ENCODE results near the gene RALB. TPM values are rescaled to one million over a fixed set of nuclear protein-coding genes. Genes with fewer than 3 reads are reported as not detected.

The RALB gene
- total and polyA plus RNA-seq, 7 experiments from 2014 or later = 8.7 to 119 (median 25.9) TPM

GRCh38 chr2:120227111-120227991 is 25.3 kb upstream of the RALB start:
- H3K4me1 Mint-ChIP-seq = peaks cover 20 to 76% (median 68%) of the 10 kb centered on the region in 7 donors
- H3K27ac ChIP-seq (ENCODE audit: low read depth, low read length) = no peak overlapping the region
- CTCF ChIA-PET = interaction anchor here (1.0 kb wide), 1 partner anchor 28 kb away, joined by 3 read pairs; no protein-coding TSS in a partner anchor
- no peak overlapping the region for H3K4me3 ChIP-seq (ENCODE audit: low read length)
- ATAC-seq (no peak), DNase-seq (no peak)
- intact Hi-C loops (cut with micrococcal nuclease) = no loop called here
- no peaks in the 10 kb centered on the region for H3K36me3 ChIP-seq (ENCODE audit: control insufficient read depth in 2 of 3, insufficient read depth in 3 of 3, low read length in 3 of 3)
- H3K9me3 ChIP-seq (ENCODE audit: control insufficient read depth in 2 of 3, low read length in 3 of 3) = peaks cover 0 to 4% (median 0%) of the 10 kb centered on the region in 3 experiments
- no peaks in the 10 kb centered on the region for H3K27me3 Mint-ChIP-seq
- H3K27me3 ChIP-seq (ENCODE audit: control insufficient read depth in 2 of 2, insufficient read depth in 2 of 2, low read length in 2 of 2) = no peaks in the 10 kb centered on the region
- peaks cover 0 to 48% (median under 1%) of the 10 kb centered on the region in 5 donors for H3K36me3 Mint-ChIP-seq
- H3K4me1 ChIP-seq (ENCODE audit: control insufficient read depth in 2 of 2, insufficient read depth in 2 of 2, low read length in 2 of 2) = peaks cover 26 to 32% of the 10 kb centered on the region in 2 donors
- POLR2A ChIA-PET = interaction anchor here (0.7 to 1.8 kb wide), 5 partner anchors 9 to 51 kb away, joined by 3 to 6 read pairs (median 5); partner anchors contain the start of gene RALB
- H3K27ac Mint-ChIP-seq = peak overlapping the region; percentile 44 to 86 (median 79)
- H3K4me3 Mint-ChIP-seq = peak overlapping the region in 2 of 10 donors; percentile 1 to 93
- peaks cover 0 to 3% (median under 1%) of the 10 kb centered on the region in 11 donors for H3K9me3 Mint-ChIP-seq

GRCh38 chr2:120228503-120228902 is 24.1 kb upstream of the RALB start:
- Histone ChIP-seq H3K27ac (ENCODE audit: low read depth, low read length) (no peak overlapping the region), H3K4me3 (ENCODE audit: low read length) (no peak overlapping the region), H3K27me3 (ENCODE audit: control insufficient read depth in 2 of 2, insufficient read depth in 2 of 2, low read length in 2 of 2) (no peaks in the 10 kb centered on the region), H3K9me3 (ENCODE audit: control insufficient read depth in 2 of 3, low read length in 3 of 3) (no peaks in the 10 kb centered on the region), H3K4me1 (ENCODE audit: control insufficient read depth in 2 of 2, insufficient read depth in 2 of 2, low read length in 2 of 2) (peaks cover 27 to 34% of the 10 kb centered on the region in 2 donors), H3K36me3 (ENCODE audit: control insufficient read depth in 2 of 3, insufficient read depth in 3 of 3, low read length in 3 of 3) (no peaks in the 10 kb centered on the region)
- POLR2A ChIA-PET = interaction anchor here (1.3 to 1.8 kb wide), 3 partner anchors 24 to 52 kb away, joined by 5 to 6 read pairs (median 5); partner anchors contain the start of gene RALB
- Mint-ChIP-seq H3K4me3 (peak overlapping the region in 3 of 10 donors; percentile 10 to 93 (median 55)), H3K4me1 (peaks cover 26 to 84% (median 76%) of the 10 kb centered on the region in 7 donors), H3K36me3 (peaks cover 0 to 48% (median 0%) of the 10 kb centered on the region in 5 donors), H3K27ac (peak overlapping the region; percentile 26 to 86 (median 74)), H3K27me3 (no peaks in the 10 kb centered on the region), H3K9me3 (no peaks in the 10 kb centered on the region)
- ATAC-seq (no peak), DNase-seq (peak in 2 of 9 donors; percentile 23 to 47)
- CTCF ChIA-PET = interaction anchor here (1.0 kb wide), 1 partner anchor 27 kb away, joined by 3 read pairs; no protein-coding TSS in a partner anchor
- intact Hi-C loops (cut with micrococcal nuclease) = loop anchor here in 1 of 2 donors (1.0 kb wide), 1 partner anchor 85 kb away; no protein-coding TSS in a partner anchor

GRCh38 chr2:120229341-120229740 is 23.3 kb upstream of the RALB start:
- Mint-ChIP-seq H3K9me3 (no peaks in the 10 kb centered on the region), H3K27ac (peak overlapping the region; percentile 28 to 86 (median 64)), H3K4me3 (peak overlapping the region in 4 of 10 donors; percentile 4 to 93 (median 30)), H3K4me1 (peaks cover 21 to 77% (median 71%) of the 10 kb centered on the region in 7 donors), H3K27me3 (no peaks in the 10 kb centered on the region), H3K36me3 (peaks cover 0 to 41% (median 0%) of the 10 kb centered on the region in 5 donors)
- no peaks in the 10 kb centered on the region for H3K27me3 ChIP-seq (ENCODE audit: control insufficient read depth in 2 of 2, insufficient read depth in 2 of 2, low read length in 2 of 2)
- ATAC-seq (no peak), DNase-seq (no peak)
- H3K9me3 ChIP-seq (ENCODE audit: control insufficient read depth in 2 of 3, low read length in 3 of 3) = no peaks in the 10 kb centered on the region
- no peak overlapping the region for H3K27ac ChIP-seq (ENCODE audit: low read depth, low read length)
- intact Hi-C loops (cut with micrococcal nuclease) = no loop called here
- H3K4me3 ChIP-seq (ENCODE audit: low read length) = no peak overlapping the region
- ChIA-PET CTCF (interaction anchor here (1.3 kb wide), 1 partner anchor 84 kb away, joined by 3 read pairs; no protein-coding TSS in a partner anchor), POLR2A (interaction anchor here (0.7 to 7.2 kb wide), 5 partner anchors 18 to 88 kb away, joined by 3 to 73 read pairs (median 6); partner anchors contain the start of gene RALB)
- no peaks in the 10 kb centered on the region for H3K36me3 ChIP-seq (ENCODE audit: control insufficient read depth in 2 of 3, insufficient read depth in 3 of 3, low read length in 3 of 3)
- H3K4me1 ChIP-seq (ENCODE audit: control insufficient read depth in 2 of 2, insufficient read depth in 2 of 2, low read length in 2 of 2) = peaks cover 21 to 29% of the 10 kb centered on the region in 2 donors

GRCh38 chr2:120230515-120231471 is 21.9 kb upstream of the RALB start:
- H3K27ac Mint-ChIP-seq = peak overlapping the region; percentile 93 to 98 (median 96)
- intact Hi-C loops (cut with micrococcal nuclease) = loop anchor here (5.0 kb wide), 2 partner anchors 37 to 533 kb away; no protein-coding TSS in a partner anchor
- DNase-seq = no peak
- H3K36me3 ChIP-seq (ENCODE audit: control insufficient read depth in 2 of 3, insufficient read depth in 3 of 3, low read length in 3 of 3) = no peaks in the 10 kb centered on the region
- H3K36me3 Mint-ChIP-seq = peaks cover 0 to 48% (median 0%) of the 10 kb centered on the region in 5 donors
- no peak for ATAC-seq
- peak overlapping the region; percentile 81 for H3K27ac ChIP-seq (ENCODE audit: low read depth, low read length)
- peaks cover 19 to 29% of the 10 kb centered on the region in 2 donors for H3K4me1 ChIP-seq (ENCODE audit: control insufficient read depth in 2 of 2, insufficient read depth in 2 of 2, low read length in 2 of 2)
- no peaks in the 10 kb centered on the region for H3K27me3 ChIP-seq (ENCODE audit: control insufficient read depth in 2 of 2, insufficient read depth in 2 of 2, low read length in 2 of 2)
- peak overlapping the region; percentile 86 to 100 (median 96) for H3K4me3 Mint-ChIP-seq
- H3K27me3 Mint-ChIP-seq = no peaks in the 10 kb centered on the region
- CTCF ChIA-PET = interaction anchor here (0.6 to 1.5 kb wide), 3 partner anchors 54 to 535 kb away, joined by 3 to 8 read pairs (median 3); no protein-coding TSS in a partner anchor
- H3K9me3 ChIP-seq (ENCODE audit: control insufficient read depth in 2 of 3, low read length in 3 of 3) = no peaks in the 10 kb centered on the region
- POLR2A ChIA-PET = interaction anchor here (0.9 to 7.2 kb wide), 7 partner anchors 9 to 218 kb away, joined by 3 to 73 read pairs (median 7); partner anchors contain the start of genes EPB41L5, RALB and TMEM185B
- H3K4me3 ChIP-seq (ENCODE audit: low read length) = peak overlapping the region; percentile 72
- H3K4me1 Mint-ChIP-seq = peaks cover 15 to 72% (median 67%) of the 10 kb centered on the region in 7 donors
- H3K9me3 Mint-ChIP-seq = peaks cover 0 to 2% (median 0%) of the 10 kb centered on the region in 11 donors

GRCh38 chr2:120231564-120231973 is 21.1 kb upstream of the RALB start:
- H3K27ac Mint-ChIP-seq = peak overlapping the region; percentile 93 to 98 (median 96)
- Histone ChIP-seq H3K27ac (ENCODE audit: low read depth, low read length) (peak overlapping the region; percentile 81), H3K27me3 (ENCODE audit: control insufficient read depth in 2 of 2, insufficient read depth in 2 of 2, low read length in 2 of 2) (no peaks in the 10 kb centered on the region), H3K4me3 (ENCODE audit: low read length) (peak overlapping the region; percentile 72), H3K9me3 (ENCODE audit: control insufficient read depth in 2 of 3, low read length in 3 of 3) (no peaks in the 10 kb centered on the region), H3K4me1 (ENCODE audit: control insufficient read depth in 2 of 2, insufficient read depth in 2 of 2, low read length in 2 of 2) (peaks cover 19 to 29% of the 10 kb centered on the region in 2 donors), H3K36me3 (ENCODE audit: control insufficient read depth in 2 of 3, insufficient read depth in 3 of 3, low read length in 3 of 3) (no peaks in the 10 kb centered on the region)
- H3K27me3 Mint-ChIP-seq = no peaks in the 10 kb centered on the region
- DNase-seq (peak in 1 of 9 donors; percentile 14), ATAC-seq (peak; percentile 9)
- H3K4me3 Mint-ChIP-seq = peak overlapping the region; percentile 86 to 100 (median 96)
- peaks cover 0 to 42% (median 0%) of the 10 kb centered on the region in 5 donors for H3K36me3 Mint-ChIP-seq
- ChIA-PET POLR2A (interaction anchor here (0.9 to 7.2 kb wide), 10 partner anchors 9 to 219 kb away, joined by 3 to 73 read pairs (median 6); partner anchors contain the start of genes EPB41L5, RALB and TMEM185B), CTCF (interaction anchor here (1.5 kb wide), 1 partner anchor 55 kb away, joined by 8 read pairs; no protein-coding TSS in a partner anchor)
- intact Hi-C loops (cut with micrococcal nuclease) = loop anchor here (5.0 kb wide), 2 partner anchors 36 to 534 kb away; no protein-coding TSS in a partner anchor
- H3K4me1 Mint-ChIP-seq = peaks cover 15 to 67% (median 61%) of the 10 kb centered on the region in 7 donors
- peaks cover 0 to 2% (median 0%) of the 10 kb centered on the region in 11 donors for H3K9me3 Mint-ChIP-seq

Measured in naive thymus-derived CD4-positive, alpha-beta T cell (primary cell).